ENCODE measurements around the gene SLC26A4. TPM values are rescaled to one million over a fixed set of nuclear protein-coding genes. Genes with fewer than 3 reads are reported as not detected.

Gene SLC26A4
- total and polyA plus RNA-seq, 2 donors from 2014 or later = 2.5 to 7.3 TPM

GRCh38 chr7:107622894-107623293 is 37.7 kb upstream of the SLC26A4 start:
- no peak overlapping the region for H3K27ac ChIP-seq (ENCODE audit: low read depth in 2 of 2, low read length in 2 of 2)
- intact Hi-C loops (cut with DNase I) = no loop called here
- DNase-seq (no peak), FAIRE-seq (no peak)
- no peaks in the 10 kb centered on the region for H3K4me1 ChIP-seq (ENCODE audit: control insufficient read depth in 2 of 3, insufficient read depth in 2 of 3, low read depth in 1 of 3, low read length in 3 of 3)
- TF ChIP-seq, protein P1, sequence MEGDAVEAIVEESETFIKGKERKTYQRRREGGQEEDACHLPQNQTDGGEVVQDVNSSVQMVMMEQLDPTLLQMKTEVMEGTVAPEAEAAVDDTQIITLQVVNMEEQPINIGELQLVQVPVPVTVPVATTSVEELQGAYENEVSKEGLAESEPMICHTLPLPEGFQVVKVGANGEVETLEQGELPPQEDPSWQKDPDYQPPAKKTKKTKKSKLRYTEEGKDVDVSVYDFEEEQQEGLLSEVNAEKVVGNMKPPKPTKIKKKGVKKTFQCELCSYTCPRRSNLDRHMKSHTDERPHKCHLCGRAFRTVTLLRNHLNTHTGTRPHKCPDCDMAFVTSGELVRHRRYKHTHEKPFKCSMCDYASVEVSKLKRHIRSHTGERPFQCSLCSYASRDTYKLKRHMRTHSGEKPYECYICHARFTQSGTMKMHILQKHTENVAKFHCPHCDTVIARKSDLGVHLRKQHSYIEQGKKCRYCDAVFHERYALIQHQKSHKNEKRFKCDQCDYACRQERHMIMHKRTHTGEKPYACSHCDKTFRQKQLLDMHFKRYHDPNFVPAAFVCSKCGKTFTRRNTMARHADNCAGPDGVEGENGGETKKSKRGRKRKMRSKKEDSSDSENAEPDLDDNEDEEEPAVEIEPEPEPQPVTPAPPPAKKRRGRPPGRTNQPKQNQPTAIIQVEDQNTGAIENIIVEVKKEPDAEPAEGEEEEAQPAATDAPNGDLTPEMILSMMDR (IDR thresholded peaks at IDR 0.05; ENCODE audit: borderline replicate concordance, extremely low read depth, insufficient read depth) = no peak
- H3K27me3 ChIP-seq (ENCODE audit: control insufficient read depth, insufficient read depth, low read length) = no peaks in the 10 kb centered on the region
- peaks cover 0 to 2% (median 0%) of the 10 kb centered on the region in 3 donors for H3K36me3 ChIP-seq (ENCODE audit: control insufficient read depth in 2 of 3, insufficient read depth in 3 of 3, low read length in 3 of 3)
- H3K9me3 ChIP-seq (ENCODE audit: control insufficient read depth in 2 of 3, insufficient read depth in 1 of 3, low read length in 3 of 3) = no peaks in the 10 kb centered on the region
- no peak overlapping the region for H3K9ac ChIP-seq (ENCODE audit: low read length in 3 of 3)
- H3K4me3 ChIP-seq (ENCODE audit: low read length in 3 of 3) = no peak overlapping the region

GRCh38 chr7:107627002-107627401 is 33.6 kb upstream of the SLC26A4 start:
- H3K27ac ChIP-seq (ENCODE audit: low read depth in 2 of 2, low read length in 2 of 2) = no peak overlapping the region
- intact Hi-C loops (cut with DNase I) = no loop called here
- H3K4me3 ChIP-seq (ENCODE audit: low read length in 3 of 3) = no peak overlapping the region
- no peaks in the 10 kb centered on the region for H3K27me3 ChIP-seq (ENCODE audit: control insufficient read depth, insufficient read depth, low read length)
- H3K9ac ChIP-seq (ENCODE audit: low read length in 3 of 3) = no peak overlapping the region
- no peaks in the 10 kb centered on the region for H3K4me1 ChIP-seq (ENCODE audit: control insufficient read depth in 2 of 3, insufficient read depth in 2 of 3, low read depth in 1 of 3, low read length in 3 of 3)
- peaks cover 0 to 4% (median 0%) of the 10 kb centered on the region in 3 donors for H3K36me3 ChIP-seq (ENCODE audit: control insufficient read depth in 2 of 3, insufficient read depth in 3 of 3, low read length in 3 of 3)
- TF ChIP-seq, protein P1 (IDR thresholded peaks at IDR 0.05; ENCODE audit: borderline replicate concordance, extremely low read depth, insufficient read depth) = no peak
- DNase-seq (no peak), FAIRE-seq (no peak)
- no peaks in the 10 kb centered on the region for H3K9me3 ChIP-seq (ENCODE audit: control insufficient read depth in 2 of 3, insufficient read depth in 1 of 3, low read length in 3 of 3)

- FAIRE-seq (no peak), DNase-seq (no peak)
- Histone ChIP-seq H3K27ac (ENCODE audit: low read depth in 2 of 2, low read length in 2 of 2) (no peak overlapping the region), H3K36me3 (ENCODE audit: control insufficient read depth in 2 of 3, insufficient read depth in 3 of 3, low read length in 3 of 3) (peaks cover 0 to 2% (median 0%) of the 10 kb centered on the region in 3 donors), H3K9ac (ENCODE audit: low read length in 3 of 3) (no peak overlapping the region), H3K4me3 (ENCODE audit: low read length in 3 of 3) (no peak overlapping the region), H3K27me3 (ENCODE audit: control insufficient read depth, insufficient read depth, low read length) (no peaks in the 10 kb centered on the region), H3K4me1 (ENCODE audit: control insufficient read depth in 2 of 3, insufficient read depth in 2 of 3, low read depth in 1 of 3, low read length in 3 of 3) (no peaks in the 10 kb centered on the region), H3K9me3 (ENCODE audit: control insufficient read depth in 2 of 3, insufficient read depth in 1 of 3, low read length in 3 of 3) (no peaks in the 10 kb centered on the region)
- TF ChIP-seq, protein P1 (IDR thresholded peaks at IDR 0.05; ENCODE audit: borderline replicate concordance, extremely low read depth, insufficient read depth) = no peak
- intact Hi-C loops (cut with DNase I) = no loop called here
These were observed 32.1 kb upstream of the SLC26A4 start for GRCh38 chr7:107628461-107629064.

DNA sequence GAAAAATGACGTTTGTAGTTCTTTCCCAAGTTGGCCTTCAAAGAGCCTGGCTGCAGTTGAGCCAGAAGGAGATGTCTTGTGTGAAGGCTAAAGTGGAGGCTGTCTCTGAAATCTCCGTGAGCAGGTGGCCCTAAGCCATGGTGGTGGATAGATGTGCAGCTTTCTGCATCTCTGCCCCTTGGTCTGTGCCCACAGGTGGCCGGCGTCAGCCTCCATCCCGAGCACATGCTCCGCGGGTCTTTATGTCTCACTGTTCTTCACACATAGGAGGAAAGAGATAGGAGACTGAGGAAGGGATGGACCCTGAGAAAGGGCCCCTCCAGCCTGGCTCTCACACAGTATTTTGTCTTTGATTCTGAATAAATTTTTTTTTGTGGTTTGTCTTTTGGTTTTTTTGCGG is 30.3 kb upstream of the SLC26A4 start:
- H3K9ac ChIP-seq (ENCODE audit: low read length in 3 of 3) = no peak overlapping the region
- DNase-seq (no peak), FAIRE-seq (no peak)
- TF ChIP-seq, protein P1 (IDR thresholded peaks at IDR 0.05; ENCODE audit: borderline replicate concordance, extremely low read depth, insufficient read depth) = no peak
- H3K4me3 ChIP-seq (ENCODE audit: low read length in 3 of 3) = no peak overlapping the region
- H3K27me3 ChIP-seq (ENCODE audit: control insufficient read depth, insufficient read depth, low read length) = no peaks in the 10 kb centered on the region
- H3K27ac ChIP-seq (ENCODE audit: low read depth in 2 of 2, low read length in 2 of 2) = no peak overlapping the region
- no peaks in the 10 kb centered on the region for H3K9me3 ChIP-seq (ENCODE audit: control insufficient read depth in 2 of 3, insufficient read depth in 1 of 3, low read length in 3 of 3)
- no peaks in the 10 kb centered on the region for H3K4me1 ChIP-seq (ENCODE audit: control insufficient read depth in 2 of 3, insufficient read depth in 2 of 3, low read depth in 1 of 3, low read length in 3 of 3)
- peaks cover 0 to 2% (median 0%) of the 10 kb centered on the region in 3 donors for H3K36me3 ChIP-seq (ENCODE audit: control insufficient read depth in 2 of 3, insufficient read depth in 3 of 3, low read length in 3 of 3)
- intact Hi-C loops (cut with DNase I) = no loop called here

Measured in kidney (tissue), 14 donors.